NB4 (cell line): ENCODE data around the gene MEGF11.

ENCODE experiments used
- POLR2A ChIP-seq: IDR thresholded peaks from 2 replicates; pipeline ENCODE4 v1.6.1; 2011; ENCODE audit warnings: mild to moderate bottlenecking; ENCODE audit not compliant: insufficient read length; ENCODE audit errors: extremely low read depth
- TF ChIP-seq, protein P1 (sequence below): IDR thresholded peaks from one replicate; pipeline ENCODE4 v1.5.1; 2012; ENCODE audit warnings: low read depth, low read length

GRCh38 chr15:66019368-66019767, 234.2 kb downstream of the MEGF11 start:
- TF ChIP-seq, protein P1, sequence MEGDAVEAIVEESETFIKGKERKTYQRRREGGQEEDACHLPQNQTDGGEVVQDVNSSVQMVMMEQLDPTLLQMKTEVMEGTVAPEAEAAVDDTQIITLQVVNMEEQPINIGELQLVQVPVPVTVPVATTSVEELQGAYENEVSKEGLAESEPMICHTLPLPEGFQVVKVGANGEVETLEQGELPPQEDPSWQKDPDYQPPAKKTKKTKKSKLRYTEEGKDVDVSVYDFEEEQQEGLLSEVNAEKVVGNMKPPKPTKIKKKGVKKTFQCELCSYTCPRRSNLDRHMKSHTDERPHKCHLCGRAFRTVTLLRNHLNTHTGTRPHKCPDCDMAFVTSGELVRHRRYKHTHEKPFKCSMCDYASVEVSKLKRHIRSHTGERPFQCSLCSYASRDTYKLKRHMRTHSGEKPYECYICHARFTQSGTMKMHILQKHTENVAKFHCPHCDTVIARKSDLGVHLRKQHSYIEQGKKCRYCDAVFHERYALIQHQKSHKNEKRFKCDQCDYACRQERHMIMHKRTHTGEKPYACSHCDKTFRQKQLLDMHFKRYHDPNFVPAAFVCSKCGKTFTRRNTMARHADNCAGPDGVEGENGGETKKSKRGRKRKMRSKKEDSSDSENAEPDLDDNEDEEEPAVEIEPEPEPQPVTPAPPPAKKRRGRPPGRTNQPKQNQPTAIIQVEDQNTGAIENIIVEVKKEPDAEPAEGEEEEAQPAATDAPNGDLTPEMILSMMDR: no peak
- no peak for TF ChIP-seq POLR2A
